H1 (cell line): ENCODE measurements around the gene SEC23IP. TPM values are rescaled to one million over a fixed set of nuclear protein-coding genes. Genes with fewer than 3 reads are reported as not detected.

Experiments
- CHD1 ChIP-seq: IDR thresholded peaks from 2 replicates; pipeline ENCODE4 v1.6.1; 2012; ENCODE audit warnings: low read depth, low read length, improper control_type of control experiment
- KDM4A ChIP-seq: IDR thresholded peaks from one replicate; pipeline ENCODE4 v1.7.1; 2012; ENCODE audit warnings: low read depth, mild to moderate bottlenecking, moderate library complexity, low read length, inconsistent platforms; ENCODE audit not compliant: severe bottlenecking
- POLR2A ChIP-seq, 2 experiments: IDR thresholded peaks; 1 replicate in 1 of 2; 2 replicates in 1 of 2; pipeline ENCODE4 v1.6.1; 2011; ENCODE audit warnings: low read depth in 2 of 2, low read length in 2 of 2, mild to moderate bottlenecking in 2 of 2; ENCODE audit errors: control extremely low read depth in 1 of 2
- POLR2AphosphoS5 ChIP-seq: IDR thresholded peaks from 2 replicates; pipeline ENCODE4 v1.6.1; 2011; ENCODE audit warnings: low read depth, low read length
- RAD21 ChIP-seq, 2 experiments: IDR thresholded peaks in 1 of 2; conservative IDR thresholded peaks in 1 of 2; 2 replicates each; pipeline ENCODE4 v1.6.1; 2011; ENCODE audit warnings: low read depth in 2 of 2, low read length in 2 of 2, improper control_type of control experiment in 1 of 2, inconsistent platforms in 1 of 2, mild to moderate bottlenecking in 1 of 2, moderate library complexity in 1 of 2
- SP1 ChIP-seq: IDR thresholded peaks from 2 replicates; pipeline ENCODE4 v1.6.1; 2011; ENCODE audit warnings: low read depth, low read length
- TAF7 ChIP-seq: optimal IDR thresholded peaks from 2 replicates; pipeline ENCODE3; 2011; ENCODE audit warnings: low read depth, mild to moderate bottlenecking, inconsistent platforms, low read length, moderate library complexity, borderline replicate concordance
- TBP ChIP-seq: IDR thresholded peaks from 2 replicates; pipeline ENCODE4 v1.6.1; 2011; ENCODE audit warnings: low read depth, low read length, improper control_type of control experiment
- polyA plus RNA-seq, 7 experiments: library from polyadenylated mRNA; depleted of rRNA in 3 of 7; stranded (reverse) in 5 of 7; unstranded in 2 of 7; fragments of >200 nt in 5 of 7; fragments of 200-250 nt in 2 of 7; gene quantifications; 1 replicate in 5 of 7; 2 replicates in 1 of 7; 4 replicates in 1 of 7; pipeline versions ENCODE4 v1.2.1 to v1.2.3, GENCODE V29; 2011 to 2013; ENCODE audit warnings: missing spikeins in 2 of 7, mixed read lengths in 2 of 7
- total RNA-seq: library from RNA; stranded (reverse); fragmentation: NEBNext Ultra II Directional; extraction: Animal tissue kit (Norgen Biotek cat#: 25700); gene quantifications from 2 replicates; pipeline ENCODE4 v1.2.1, GENCODE V29; 2021

The SEC23IP gene
- total and polyA plus RNA-seq, 2 of the 8 experiments (the other 6 are each of a cell fraction or from before 2014, with no cell fraction given) = 29.0 to 105 TPM

- TF ChIP-seq TBP (no peak), CHD1 (no peak), POLR2A (IDR thresholded peaks at IDR 0.05; ENCODE audit: control extremely low read depth in 1 of 2, low read depth in 2 of 2, low read length in 2 of 2) (no peak), RAD21 (IDR thresholded peaks at IDR 0.05 in 1 of 2, conservative IDR thresholded peaks at IDR 0.05 in 1 of 2; ENCODE audit: low read depth in 2 of 2, low read length in 2 of 2) (no peak), POLR2AphosphoS5 (peak; percentile 68; the same call in 1 of the 2 replicates), KDM4A (peak; percentile 47), SP1 (no peak), TAF7 (peak; percentile 82)
Observed at GRCh38 chr10:119872610-119872859, 20.0 kb upstream of the SEC23IP start, which contains the start of gene MCMBP (continued).
